GM18502 (cell line): ENCODE results near the gene MSL3B.

Source experiments
- ATAC-seq: cut with Tn5 transposase; IDR thresholded peaks from one replicate; pipeline ENCODE4 v1.9.1; 2021; ENCODE audit warnings: mild to moderate bottlenecking; ENCODE audit not compliant: unreplicated experiment, poor library complexity

MSL3B gene

GRCh38 chr2:233835230-233836186 is 32.7 kb downstream of the MSL3B start:
- ATAC-seq: no peak

DNA sequence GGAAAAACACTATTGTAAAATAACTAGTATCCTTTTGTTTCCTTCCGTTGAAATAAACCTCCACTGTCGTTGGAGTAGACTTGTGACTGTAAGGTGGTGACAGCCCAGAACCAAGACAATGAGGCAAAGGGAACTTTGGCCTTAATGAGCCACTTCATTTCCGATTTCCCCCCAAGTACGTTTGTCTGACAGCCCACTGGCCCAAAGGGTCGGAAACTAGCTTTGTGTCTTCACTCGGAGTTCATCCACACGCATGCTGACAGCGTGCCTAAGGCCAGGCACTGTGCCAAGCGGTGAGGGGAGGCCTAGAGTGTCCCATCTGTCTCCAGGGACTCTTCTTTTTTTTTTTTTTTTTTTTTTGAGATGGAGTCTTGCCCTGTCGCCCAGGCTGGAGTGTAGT is 34.8 kb downstream of the MSL3B start:
- no peak for ATAC-seq

DNA sequence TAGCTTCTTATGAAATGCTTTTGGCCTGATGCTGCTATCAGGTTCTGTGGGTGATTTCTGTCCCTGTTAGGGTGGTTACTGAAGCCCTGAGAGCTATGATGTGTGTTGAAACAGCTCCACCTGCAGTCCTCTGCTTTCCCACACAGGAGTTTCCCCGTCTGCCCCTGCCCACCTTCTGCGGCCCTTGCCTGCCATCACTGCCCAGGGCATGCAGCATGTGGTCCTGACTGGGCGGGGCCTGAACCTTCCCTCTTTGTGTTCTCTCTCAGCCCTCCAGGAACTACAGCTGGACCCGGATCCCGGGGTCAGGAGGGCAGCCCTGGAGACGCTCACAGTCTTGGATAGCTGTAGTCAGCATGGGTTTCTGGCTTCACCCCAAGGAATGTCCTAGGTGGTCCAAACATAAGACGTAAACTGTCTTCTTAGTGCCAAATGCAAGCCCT is 35.3 kb downstream of the MSL3B start:
- ATAC-seq: no peak

DNA sequence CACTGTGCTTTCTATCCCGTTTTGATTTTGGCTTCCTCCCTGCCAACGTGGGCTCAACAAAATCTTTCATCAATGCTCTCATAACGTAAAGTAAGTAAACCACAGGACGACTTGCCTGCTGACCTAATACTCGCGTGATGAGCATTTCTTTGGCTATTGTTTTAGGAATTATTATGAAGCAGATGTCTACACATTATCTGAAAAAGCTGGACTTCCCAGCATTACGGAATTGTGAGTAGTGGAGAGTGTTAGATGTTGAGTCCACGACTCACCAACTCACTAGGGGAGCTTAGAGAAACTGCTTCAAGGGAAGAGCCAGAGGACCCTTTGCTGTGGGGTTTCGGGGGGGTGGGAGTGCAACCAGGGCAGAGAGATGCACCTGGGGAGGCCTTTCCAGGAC is 35.8 kb downstream of the MSL3B start:
- no peak for ATAC-seq

- no peak for ATAC-seq
Observed at GRCh38 chr2:233831861-233832260, 36.3 kb downstream of the MSL3B start.

DNA sequence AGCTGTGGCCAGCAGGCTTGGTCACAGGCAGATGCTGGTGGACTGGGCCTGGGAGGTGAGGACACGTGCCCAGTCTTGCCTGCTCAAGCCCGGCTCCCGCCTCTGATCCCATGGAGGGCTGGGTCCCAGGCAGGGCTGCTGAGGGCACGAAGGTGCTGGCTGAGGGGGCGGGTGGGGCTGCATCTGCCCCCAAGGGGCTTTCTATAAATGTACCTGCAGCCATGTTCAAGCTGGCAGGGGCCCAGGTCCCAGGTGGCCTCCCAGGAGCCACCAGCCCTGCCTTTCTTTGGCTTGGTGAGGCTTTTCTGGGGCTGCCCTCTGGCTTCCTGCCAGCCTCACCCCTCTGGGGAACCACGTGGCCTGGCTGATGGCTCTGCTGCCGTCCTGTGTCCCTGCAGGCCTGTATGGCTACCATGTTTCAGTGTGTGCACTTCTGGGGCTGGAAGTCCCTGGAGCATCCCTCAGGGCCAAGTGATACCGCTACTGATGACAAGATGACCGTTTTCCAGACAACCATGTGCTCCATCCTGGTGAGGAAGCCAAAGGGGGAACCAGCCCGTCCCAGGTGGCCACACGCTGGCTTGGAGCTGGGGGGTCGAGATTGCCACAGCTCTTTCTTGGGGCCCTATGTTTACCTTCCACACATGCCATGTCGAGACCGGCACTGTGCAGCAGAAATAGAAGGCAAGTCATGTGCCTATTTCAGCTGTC is 37.0 kb downstream of the MSL3B start:
- no peak for ATAC-seq

- ATAC-seq: no peak
Observed at GRCh38 chr2:233830111-233830802, 37.9 kb downstream of the MSL3B start.

DNA sequence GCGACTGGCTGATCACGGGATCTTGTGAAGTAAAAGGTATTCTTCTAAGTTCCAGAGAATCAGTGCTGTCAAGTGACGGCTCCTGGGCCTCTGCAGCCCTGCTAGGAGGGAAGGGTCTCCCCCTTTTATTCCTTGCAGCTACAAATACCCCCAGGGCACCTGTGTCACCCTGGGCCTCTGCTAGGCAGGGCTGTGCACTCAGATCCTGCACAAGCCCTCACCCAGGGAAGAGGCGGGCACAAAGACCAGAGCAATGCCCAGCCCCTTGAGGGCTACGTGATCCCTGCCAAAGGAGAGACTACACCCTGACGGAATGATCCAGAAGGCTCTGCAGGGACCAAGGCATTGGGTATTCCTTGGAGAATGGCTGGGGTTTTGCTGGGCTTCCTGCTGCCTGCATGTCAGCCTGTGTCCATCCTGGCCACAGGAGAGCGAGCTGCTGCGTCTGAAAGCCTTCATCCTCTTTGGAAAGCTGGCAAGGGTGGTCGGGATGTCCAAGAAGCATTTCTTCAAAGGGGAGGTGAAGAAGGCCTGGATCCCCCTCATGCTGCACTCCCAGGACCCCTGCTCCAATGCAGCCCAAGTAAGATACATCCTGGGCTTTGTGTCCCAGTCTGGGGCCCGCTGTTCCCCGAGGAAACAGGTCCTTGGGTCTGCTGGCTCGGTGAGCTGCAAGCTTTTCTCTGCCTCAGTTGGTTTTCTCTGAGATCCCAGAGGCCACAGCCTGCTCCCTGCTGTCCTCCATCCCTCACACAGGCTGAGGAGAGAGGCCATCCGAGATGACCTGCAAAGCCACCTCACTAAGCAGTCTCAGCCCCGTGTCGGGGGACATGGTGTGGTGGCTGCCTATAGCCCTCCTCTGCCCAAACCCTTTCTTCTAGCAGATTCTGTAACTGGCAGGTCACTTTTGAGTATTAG is 38.7 kb downstream of the MSL3B start:
- ATAC-seq: no peak

DNA sequence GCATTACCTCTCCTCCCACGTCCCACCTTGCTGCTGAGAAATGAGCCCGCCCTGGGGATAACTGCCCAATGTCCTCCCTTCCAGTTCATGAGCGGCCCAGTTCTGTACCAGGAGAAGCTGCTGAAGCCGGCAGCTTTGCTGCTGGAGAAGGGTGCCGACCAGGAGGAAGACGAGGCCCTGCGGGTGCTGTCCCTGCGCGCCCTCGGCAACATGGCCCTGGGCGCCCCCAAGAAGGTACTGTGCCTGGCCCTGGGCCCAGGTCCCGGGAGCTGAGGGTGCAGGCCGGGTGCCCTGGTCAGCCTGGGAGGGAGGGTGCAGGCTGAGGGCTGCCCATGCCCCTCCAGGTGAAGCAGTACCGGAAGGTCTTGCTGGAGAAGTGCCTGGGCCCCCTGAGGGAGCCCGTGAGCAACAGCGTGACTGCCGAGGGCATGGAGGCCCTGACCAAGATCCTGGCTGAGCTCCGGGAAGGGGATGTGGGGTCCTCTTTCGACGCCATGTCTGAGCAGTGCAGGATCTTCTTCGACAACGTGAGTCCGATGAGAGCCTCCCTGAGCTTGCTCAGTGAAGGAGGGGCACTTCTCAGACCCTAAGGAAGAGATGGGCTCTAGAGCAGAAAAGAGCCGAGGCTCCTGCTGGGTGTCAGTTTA is 39.5 kb downstream of the MSL3B start:
- no peak for ATAC-seq

- no peak for ATAC-seq
Observed at GRCh38 chr2:233824373-233824772, 43.8 kb downstream of the MSL3B start.

- ATAC-seq: no peak
Observed at GRCh38 chr2:233823731-233824121, 44.5 kb downstream of the MSL3B start.

GRCh38 chr2:233822781-233823730 is 45.1 kb downstream of the MSL3B start:
- no peak for ATAC-seq

- no peak for ATAC-seq
Observed at GRCh38 chr2:233822101-233822771, 46.0 kb downstream of the MSL3B start.

- ATAC-seq: no peak
Observed at GRCh38 chr2:233821709-233822100, 46.5 kb downstream of the MSL3B start.

DNA sequence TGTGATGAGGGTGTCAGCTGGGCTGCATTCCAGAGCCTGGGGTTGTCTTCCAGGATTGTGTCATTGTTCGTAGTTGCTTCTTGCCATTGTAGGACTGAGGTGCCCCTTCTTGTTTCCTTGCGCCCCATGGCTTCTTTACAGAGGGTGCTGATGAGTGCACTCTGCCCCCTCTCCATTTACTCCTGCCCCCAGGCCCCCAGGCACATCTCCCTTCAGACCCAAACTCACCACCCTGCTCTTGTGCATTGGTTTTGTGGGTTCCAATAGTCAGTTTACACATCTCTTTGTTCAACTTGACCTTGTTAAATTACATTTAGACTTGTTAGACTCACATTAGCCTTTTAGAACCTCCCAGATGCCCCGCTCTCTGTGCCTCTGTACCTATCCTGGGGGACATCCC is 47.0 kb downstream of the MSL3B start:
- no peak for ATAC-seq

- ATAC-seq: no peak
Observed at GRCh38 chr2:233820774-233821105, 47.4 kb downstream of the MSL3B start.

DNA sequence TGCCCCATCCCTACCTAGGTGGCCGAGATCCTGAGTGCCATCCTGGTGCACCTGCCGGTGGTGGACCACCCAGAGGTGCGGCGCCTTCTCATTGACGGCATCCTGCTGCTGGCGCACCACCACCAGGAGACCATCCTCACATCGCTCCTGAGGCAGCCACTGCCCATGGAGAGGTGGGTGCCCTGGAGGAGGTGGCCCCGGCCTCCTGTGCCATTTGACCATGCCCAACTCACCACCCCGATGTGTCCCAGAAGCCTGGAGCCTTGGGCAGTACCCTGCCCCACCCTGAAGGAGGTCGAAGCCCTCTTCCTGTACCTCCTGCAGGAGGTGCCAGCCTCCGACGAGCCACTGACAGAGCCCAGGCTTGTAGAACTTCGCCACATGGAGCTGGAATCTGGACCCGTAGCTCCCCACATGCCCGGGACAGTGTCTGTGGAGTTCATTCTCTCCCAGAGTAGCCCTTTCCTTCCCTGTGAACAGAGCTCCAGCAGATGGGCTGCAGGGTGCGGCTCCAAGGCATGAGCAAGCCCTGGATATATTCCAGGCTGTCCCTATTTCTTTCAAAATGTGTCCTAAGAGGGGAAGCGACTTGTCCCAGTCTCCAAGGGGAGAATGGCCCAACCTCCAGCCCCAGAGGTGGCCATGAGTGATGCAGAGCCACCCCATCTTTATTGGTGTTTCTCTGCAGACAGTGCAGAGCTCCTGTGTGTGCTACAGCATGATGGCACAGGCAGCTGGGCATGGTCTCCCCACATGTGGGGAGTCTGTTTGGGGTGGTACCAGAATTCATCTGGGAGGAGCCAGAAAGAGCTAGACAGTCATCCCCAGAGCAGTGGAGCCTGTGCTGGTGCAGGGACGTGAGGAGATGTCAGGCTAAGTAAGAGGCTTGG is 48.1 kb downstream of the MSL3B start:
- no peak for ATAC-seq
